WI38 (cell line): ENCODE results near the gene TPRKB.
"Not testable (repeated sequence)": the region's sequence is repeated elsewhere in the genome, so short reads cannot be mapped to it uniquely, and the experiment has no call there.

Experiments
- H3K4me3 ChIP-seq: 2 replicates; pipeline ENCODE4 v1.5.1; 2011; ENCODE audit warnings: low read depth, mild to moderate bottlenecking, control low read depth, low read length
- CTCF ChIP-seq: IDR thresholded peaks from 2 replicates; pipeline ENCODE4 v1.5.1; 2012; ENCODE audit warnings: low read depth, mild to moderate bottlenecking, control low read depth, low read length

The TPRKB gene

GRCh38 chr2:73703675-73704074 lies 33.5 kb downstream of the TPRKB start:
- no peak overlapping the region for H3K4me3 ChIP-seq
- TF ChIP-seq CTCF, result no peak

GRCh38 chr2:73702852-73703493 lies 34.2 kb downstream of the TPRKB start:
- H3K4me3 ChIP-seq, result not testable (repeated sequence)

DNA sequence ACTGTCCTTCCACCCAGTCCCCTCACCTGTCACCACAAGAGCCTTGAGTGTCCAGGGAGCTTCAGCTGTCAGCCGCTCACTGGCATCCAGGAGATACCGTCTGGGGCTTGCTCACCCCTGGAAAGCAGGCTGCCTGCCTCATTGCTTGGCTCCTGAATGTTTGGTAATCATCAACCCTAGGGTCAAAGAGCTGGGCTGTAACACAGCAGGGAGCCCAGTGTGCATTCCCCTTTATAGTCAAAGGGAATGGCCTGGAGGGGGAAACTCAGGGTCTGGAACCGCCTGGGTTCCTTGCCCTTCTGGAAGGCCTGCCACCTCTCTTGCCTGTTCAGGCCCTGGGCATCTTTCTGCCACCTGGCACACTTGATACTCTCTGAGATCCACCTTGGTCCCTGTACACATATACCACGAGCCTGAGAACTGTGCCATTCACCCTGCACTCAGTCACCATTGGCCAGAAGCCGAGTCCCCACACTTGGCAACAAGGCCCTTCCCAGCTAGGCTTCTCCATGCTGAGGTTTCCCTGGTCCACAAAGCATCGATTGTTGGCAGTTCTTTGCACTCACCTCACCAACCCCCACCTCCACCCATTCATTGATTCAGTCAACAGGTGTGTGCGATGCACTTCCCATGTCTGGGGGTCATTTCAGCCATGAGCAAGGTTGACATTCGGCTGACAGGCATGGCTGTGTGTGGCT lies 35.0 kb downstream of the TPRKB start:
- no peak for TF ChIP-seq CTCF

DNA sequence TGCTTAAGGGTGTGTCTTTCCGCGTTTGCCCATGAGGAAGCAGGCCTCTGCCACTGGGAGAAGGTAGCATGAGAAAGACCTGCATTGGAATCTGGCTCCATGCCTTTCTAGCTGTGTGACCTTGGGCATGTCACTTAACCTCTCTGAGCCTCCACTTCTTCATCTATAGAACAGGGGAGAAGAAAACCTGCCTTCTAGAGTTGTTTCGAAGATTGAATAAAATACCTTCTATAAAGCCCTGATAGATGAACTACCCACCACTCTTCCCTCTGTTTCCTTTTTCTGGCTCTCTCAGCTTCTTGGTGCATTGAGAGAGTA lies 35.7 kb downstream of the TPRKB start:
- H3K4me3 ChIP-seq, result not testable (repeated sequence)

More for the DNA sequence above, 35.0 kb downstream of the TPRKB start:
- no peak overlapping the region for H3K4me3 ChIP-seq

- H3K4me3 ChIP-seq, result no peak overlapping the region
- TF ChIP-seq CTCF, result no peak
Measured at GRCh38 chr2:73700661-73701447, 36.3 kb downstream of the TPRKB start.

GRCh38 chr2:73700131-73700611 lies 37.0 kb downstream of the TPRKB start:
- H3K4me3 ChIP-seq, result no peak overlapping the region
- no peak for TF ChIP-seq CTCF

DNA sequence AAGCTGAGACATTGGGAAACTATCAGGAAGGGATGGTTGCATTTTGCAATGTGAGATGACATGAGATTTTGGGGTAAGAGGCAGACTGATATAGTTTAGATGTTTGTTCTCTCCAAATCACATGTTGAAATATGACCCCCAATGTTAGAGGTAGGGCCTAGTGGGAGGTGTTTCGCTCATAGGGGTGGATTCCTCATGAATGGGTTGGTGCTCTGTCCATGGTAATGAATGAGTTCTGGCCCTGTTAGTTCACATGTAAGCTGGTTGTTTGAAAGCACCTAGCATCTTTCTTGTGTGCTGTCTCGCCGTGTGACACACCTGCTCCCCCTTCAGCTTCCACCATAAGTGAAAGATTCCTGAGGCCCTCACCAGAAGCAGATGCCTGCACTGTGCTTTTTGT lies 37.7 kb downstream of the TPRKB start:
- TF ChIP-seq CTCF, result no peak

GRCh38 chr2:73698101-73698500 lies 39.0 kb downstream of the TPRKB start:
- H3K4me3 ChIP-seq, result no peak overlapping the region
- no peak for TF ChIP-seq CTCF

More for the DNA sequence above, 37.7 kb downstream of the TPRKB start:
- no peak overlapping the region for H3K4me3 ChIP-seq
